HG02870 (cell line): ENCODE measurements around the gene SFI1.
"Not testable (repeated sequence)": the region's sequence is repeated elsewhere in the genome, so short reads cannot be mapped to it uniquely, and the experiment has no call there.

Experiments
- ATAC-seq: cut with Tn5 transposase; IDR thresholded peaks from one replicate; pipeline ENCODE4 v1.9.1; 2021; ENCODE audit warnings: mild to moderate bottlenecking, moderate library complexity; ENCODE audit not compliant: unreplicated experiment

The SFI1 gene

GRCh38 chr22:31586137-31586920 is 90.0 kb downstream of the SFI1 start:
- ATAC-seq = no peak

GRCh38 chr22:31588970-31589675 is 92.8 kb downstream of the SFI1 start:
- no peak for ATAC-seq

DNA sequence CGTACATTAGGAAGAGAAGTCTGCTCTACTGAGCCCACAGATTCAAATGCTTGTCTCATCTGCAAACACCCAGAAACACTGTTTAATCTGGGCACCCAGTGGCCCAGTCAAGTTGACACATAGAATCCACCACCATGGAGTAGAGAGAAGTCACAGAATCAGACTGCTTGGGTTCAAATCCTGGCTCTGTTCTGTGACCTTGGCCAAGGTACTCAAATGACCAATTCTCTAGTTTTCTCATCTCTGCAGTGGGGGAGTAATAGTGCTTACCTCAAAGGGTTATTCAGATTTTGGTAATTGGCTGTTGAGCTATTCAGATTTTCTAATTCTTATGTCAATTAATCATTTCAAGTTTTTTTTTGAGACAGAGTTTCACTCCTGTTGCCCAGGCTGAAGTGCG is 93.8 kb downstream of the SFI1 start:
- not testable (repeated sequence) for ATAC-seq

GRCh38 chr22:31595271-31595670 is 98.9 kb downstream of the SFI1 start:
- ATAC-seq = no peak

GRCh38 chr22:31602259-31602952 is 106.1 kb downstream of the SFI1 start:
- ATAC-seq = no peak

- no peak for ATAC-seq
Measured at GRCh38 chr22:31603081-31603525, 106.8 kb downstream of the SFI1 start.

DNA sequence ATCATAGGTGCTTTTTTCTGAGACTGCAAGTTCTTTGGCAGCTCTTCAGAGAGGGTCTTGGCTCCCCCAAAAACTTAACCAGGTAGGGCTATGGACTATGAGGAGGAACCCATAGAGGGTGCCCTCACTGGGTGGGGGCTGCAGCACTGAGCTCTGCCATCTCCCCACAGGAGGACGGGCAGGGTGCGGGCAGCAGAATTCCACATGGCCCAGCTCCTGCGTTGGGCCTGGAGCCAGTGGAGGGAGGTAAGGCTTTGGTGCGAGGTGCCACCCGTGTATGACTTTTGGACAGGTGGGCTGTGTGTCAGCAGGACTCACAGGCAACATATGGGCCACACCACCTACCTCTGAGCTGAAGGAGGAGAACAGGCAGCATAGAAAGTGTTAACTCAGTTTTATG is 107.2 kb downstream of the SFI1 start:
- no peak for ATAC-seq

GRCh38 chr22:31604137-31604705 is 107.9 kb downstream of the SFI1 start:
- no peak for ATAC-seq

DNA sequence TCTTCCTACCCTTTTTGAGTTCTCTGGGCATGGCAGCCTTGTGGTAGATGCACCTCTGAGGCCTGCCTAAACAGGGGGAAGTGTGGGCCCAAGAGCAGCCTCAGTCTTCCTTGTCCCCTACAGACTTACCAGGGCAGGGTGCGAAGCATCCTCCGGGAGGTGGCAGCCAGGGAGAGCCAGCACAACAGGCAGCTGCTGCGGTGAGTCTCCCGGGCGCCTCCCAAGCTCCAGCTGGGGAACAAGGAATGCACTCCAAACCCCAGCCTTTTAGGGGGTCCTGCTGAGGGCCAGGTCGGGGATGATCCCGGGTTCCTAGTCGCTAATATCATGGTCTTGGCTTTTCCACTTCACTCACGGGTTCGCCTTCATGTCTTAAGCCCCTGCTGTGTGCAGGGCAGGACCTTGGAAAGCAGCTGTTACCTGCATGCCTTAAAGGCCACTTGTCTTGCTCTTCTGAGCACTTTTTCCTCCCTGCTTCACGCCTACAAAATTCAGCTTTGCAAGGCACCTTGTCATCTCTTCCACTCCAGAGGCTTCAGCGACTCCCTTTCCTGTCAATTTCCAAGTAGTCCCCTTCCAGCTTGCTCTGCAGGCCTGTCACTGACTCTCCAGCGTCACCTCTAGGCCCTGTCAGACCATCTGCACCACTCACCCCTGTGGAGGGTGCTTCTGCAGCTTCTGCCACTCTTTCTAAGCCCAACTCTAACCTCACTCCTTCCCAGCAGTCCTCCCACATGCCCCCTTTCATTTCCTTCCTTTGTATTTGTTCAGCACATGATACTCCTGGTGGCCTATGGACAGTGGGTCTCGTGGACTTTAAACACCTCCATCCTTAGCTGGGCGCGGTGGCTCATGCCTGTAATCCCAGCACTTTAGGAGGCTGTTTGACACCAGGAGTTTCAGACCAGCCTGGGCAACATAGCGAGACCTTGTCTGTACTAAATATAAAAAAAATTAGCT is 108.7 kb downstream of the SFI1 start:
- ATAC-seq = no peak

DNA sequence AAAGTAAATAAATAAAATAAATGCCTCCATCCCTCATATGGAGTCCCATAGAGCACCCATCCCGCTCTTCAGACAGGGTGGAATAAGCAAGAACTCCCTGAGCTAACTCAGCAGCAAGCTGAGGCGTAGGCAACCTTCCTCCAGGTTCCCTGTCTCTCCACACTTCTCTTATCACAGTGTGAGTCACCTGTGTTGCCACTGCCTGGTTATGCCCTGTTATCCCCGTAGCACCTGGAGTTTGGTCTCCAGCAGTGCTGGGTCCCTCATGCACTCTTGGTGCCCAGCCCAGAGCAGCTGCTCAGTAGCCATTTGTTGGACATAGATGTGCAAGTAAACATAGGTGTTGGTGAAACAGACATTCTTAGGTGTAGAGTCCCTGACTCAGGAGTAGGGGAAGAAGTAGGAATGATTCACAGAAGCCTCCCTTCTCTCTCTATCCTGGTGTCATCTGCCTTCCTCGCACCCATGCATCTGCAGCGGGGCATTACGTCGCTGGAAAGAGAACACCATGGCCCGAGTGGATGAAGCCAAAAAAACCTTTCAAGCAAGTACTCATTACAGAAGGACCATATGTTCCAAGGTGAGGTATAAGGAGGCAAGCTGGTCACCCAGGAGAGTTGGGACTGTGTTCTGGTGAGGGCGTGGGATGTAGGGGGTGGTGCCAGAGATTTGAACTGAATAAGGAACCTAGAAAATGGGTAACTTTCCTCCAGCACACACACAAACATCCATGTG is 109.7 kb downstream of the SFI1 start:
- no peak for ATAC-seq

DNA sequence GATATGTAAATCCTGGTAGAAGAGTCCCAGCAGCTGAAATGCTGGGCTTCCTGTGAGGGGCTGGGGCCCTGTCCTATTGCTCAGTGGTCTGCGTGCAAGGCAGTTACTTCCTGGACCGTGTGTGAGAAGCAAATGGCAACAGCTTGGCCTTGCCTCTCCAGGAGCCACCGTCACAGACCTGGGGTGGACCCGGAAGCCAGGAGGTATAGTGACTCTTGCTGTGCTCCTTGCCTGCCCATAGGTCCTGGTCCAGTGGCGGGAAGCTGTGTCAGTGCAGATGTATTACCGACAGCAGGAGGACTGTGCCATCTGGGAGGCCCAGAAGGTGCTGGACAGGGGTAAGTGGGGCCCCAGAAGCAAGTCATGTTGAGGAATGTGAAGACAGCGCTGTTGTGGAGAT is 111.4 kb downstream of the SFI1 start:
- no peak for ATAC-seq

GRCh38 chr22:31609716-31610115 is 113.4 kb downstream of the SFI1 start:
- ATAC-seq = no peak

- ATAC-seq = no peak
Measured at GRCh38 chr22:31610611-31611010, 114.3 kb downstream of the SFI1 start.

- ATAC-seq = no peak
Measured at GRCh38 chr22:31611061-31611760, 114.9 kb downstream of the SFI1 start.

- ATAC-seq = no peak
Measured at GRCh38 chr22:31612891-31613285, 116.6 kb downstream of the SFI1 start.

DNA sequence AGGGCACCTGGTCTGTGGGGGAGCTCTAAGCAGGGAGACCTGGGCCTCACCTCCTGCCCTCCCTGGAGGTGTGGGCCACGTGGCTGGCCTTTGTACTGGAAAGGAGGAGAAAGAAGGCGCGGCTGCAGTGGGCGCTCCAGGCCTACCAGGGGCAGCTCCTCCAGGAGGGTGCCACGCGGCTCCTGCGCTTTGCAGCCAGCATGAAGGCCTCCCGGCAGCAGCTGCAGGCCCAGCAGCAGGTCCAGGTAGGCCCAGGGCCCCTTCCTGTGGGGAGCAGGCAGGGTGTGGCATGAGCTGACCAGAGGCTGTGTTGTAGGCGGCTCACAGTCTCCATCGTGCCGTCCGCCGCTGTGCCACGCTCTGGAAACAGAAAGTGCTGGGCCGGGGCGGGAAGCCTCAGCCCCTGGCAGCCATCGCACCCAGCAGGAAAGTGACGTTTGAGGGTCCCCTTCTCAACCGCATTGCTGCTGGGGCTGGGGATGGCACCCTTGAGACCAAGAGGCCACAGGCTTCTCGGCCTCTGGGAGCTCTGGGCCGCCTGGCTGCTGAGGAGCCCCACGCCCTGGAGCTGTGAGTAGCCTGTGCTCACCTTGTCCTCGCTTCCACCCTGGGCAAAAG is 117.1 kb downstream of the SFI1 start:
- no peak for ATAC-seq

GRCh38 chr22:31613904-31614296 is 117.6 kb downstream of the SFI1 start:
- ATAC-seq = no peak

DNA sequence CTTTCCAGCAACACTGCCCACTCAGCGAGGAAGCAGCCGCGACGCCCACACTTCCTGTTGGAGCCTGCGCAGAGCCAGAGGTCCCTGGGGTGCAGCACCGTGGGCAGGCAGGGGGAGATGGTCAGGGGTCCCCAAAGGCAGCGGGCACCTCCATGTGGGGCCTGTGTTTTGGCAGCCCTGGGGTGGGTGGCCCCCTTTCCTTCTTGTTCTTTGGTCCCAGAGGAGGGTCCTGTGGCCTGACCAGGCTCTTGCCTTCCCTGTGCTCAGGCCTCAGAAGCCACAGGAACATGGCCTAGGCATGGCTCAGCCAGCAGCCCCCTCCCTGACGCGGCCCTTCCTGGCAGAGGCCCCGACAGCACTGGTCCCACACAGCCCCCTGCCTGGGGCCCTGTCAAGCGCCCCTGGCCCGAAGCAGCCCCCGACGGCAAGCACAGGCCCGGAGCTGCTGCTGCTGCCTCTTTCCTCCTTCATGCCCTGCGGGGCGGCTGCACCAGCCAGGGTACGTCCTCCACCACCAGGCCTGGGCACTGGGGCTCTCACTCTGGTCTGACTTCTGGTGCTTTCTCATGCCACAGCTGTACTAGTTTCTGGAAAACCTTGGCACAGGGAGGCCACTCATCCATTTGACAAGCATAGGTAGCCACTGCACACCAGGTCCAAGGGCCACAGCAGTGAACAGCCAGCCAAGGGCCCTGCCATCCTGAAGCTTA is 118.6 kb downstream of the SFI1 start:
- no peak for ATAC-seq
